ENCODE results near the gene GABRA5. TPM values are rescaled to one million over a fixed set of nuclear protein-coding genes. Genes with fewer than 3 reads are reported as not detected.
"Not testable (repeated sequence)": the region's sequence is repeated elsewhere in the genome, so short reads cannot be mapped to it uniquely, and the experiment has no call there.

The GABRA5 gene
- total and polyA plus RNA-seq, 2 donors (not counting 1 experiment from before 2014, with no cell fraction given): 0.23 TPM; not detected in 1

DNA sequence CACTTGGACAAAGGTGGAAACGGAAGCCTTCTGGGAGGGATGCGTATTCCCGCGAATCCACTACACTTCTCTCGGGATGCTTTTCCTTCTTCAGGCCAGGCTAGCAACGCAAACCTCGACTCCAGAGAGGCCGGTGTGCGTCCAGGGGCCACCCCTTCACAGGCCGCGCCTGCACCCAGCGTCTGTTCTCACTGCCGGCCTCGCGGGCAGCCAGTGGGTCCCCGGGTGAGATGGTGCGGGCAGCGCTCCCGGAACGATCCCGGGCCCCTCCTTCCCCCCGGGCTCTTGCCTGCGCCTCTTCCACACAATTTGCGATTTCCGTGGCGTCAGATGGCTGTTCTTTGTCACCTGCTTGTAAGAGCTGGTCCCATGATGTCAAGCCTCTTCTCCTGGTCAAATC lies 27.3 kb downstream of the GABRA5 start:
- no peak for DNase-seq (ENCODE audit: low read depth in 2 of 2)

GRCh38 chr15:26895346-26895745 lies 28.5 kb downstream of the GABRA5 start:
- H2AFZ ChIP-seq (ENCODE audit: low read length); H3K27me3 ChIP-seq (ENCODE audit: control insufficient read depth, insufficient read depth, low read length); H3K4me1 ChIP-seq (ENCODE audit: control insufficient read depth, extremely low read depth, insufficient read depth, low read length); H3K9me3 ChIP-seq (ENCODE audit: control insufficient read depth, insufficient read depth, low read depth, low read length); H3K4me2 ChIP-seq (ENCODE audit: extremely low read depth, insufficient read depth, low read length); H3K4me3 ChIP-seq (replicated peaks in 1 of 4; ENCODE audit: control extremely low read depth in 1 of 4, insufficient read depth in 1 of 4, low read depth in 3 of 4, low read length in 4 of 4); H3K79me2 ChIP-seq (ENCODE audit: control insufficient read depth, insufficient read depth, low read length); H3K9ac ChIP-seq (ENCODE audit: insufficient read depth, low read length); DNase-seq (ENCODE audit: low read depth in 2 of 2); H3K27ac ChIP-seq (ENCODE audit: insufficient read depth, low read length); H3K36me3 ChIP-seq (ENCODE audit: control insufficient read depth, insufficient read depth, low read length); H4K20me1 ChIP-seq (ENCODE audit: control insufficient read depth, extremely low read depth, insufficient read depth, low read length): not testable (repeated sequence)

More for the DNA sequence above, 27.3 kb downstream of the GABRA5 start:
- no peak overlapping the region for H3K9ac ChIP-seq (ENCODE audit: insufficient read depth, low read length)
- H3K4me3 ChIP-seq (replicated peaks in 1 of 4; ENCODE audit: control extremely low read depth in 1 of 4, insufficient read depth in 1 of 4, low read depth in 3 of 4, low read length in 4 of 4): no peak overlapping the region
- no peaks in the 10 kb centered on the region for H3K79me2 ChIP-seq (ENCODE audit: control insufficient read depth, insufficient read depth, low read length)
- H3K36me3 ChIP-seq (ENCODE audit: control insufficient read depth, insufficient read depth, low read length): no peaks in the 10 kb centered on the region
- no peaks in the 10 kb centered on the region for H3K4me1 ChIP-seq (ENCODE audit: control insufficient read depth, extremely low read depth, insufficient read depth, low read length)
- no peak overlapping the region for H2AFZ ChIP-seq (ENCODE audit: low read length)
- H3K27ac ChIP-seq (ENCODE audit: insufficient read depth, low read length): no peak overlapping the region
- no peaks in the 10 kb centered on the region for H4K20me1 ChIP-seq (ENCODE audit: control insufficient read depth, extremely low read depth, insufficient read depth, low read length)
- TF ChIP-seq, protein P1, sequence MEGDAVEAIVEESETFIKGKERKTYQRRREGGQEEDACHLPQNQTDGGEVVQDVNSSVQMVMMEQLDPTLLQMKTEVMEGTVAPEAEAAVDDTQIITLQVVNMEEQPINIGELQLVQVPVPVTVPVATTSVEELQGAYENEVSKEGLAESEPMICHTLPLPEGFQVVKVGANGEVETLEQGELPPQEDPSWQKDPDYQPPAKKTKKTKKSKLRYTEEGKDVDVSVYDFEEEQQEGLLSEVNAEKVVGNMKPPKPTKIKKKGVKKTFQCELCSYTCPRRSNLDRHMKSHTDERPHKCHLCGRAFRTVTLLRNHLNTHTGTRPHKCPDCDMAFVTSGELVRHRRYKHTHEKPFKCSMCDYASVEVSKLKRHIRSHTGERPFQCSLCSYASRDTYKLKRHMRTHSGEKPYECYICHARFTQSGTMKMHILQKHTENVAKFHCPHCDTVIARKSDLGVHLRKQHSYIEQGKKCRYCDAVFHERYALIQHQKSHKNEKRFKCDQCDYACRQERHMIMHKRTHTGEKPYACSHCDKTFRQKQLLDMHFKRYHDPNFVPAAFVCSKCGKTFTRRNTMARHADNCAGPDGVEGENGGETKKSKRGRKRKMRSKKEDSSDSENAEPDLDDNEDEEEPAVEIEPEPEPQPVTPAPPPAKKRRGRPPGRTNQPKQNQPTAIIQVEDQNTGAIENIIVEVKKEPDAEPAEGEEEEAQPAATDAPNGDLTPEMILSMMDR (conservative IDR thresholded peaks at IDR 0.05 in 1 of 2, IDR thresholded peaks at IDR 0.05 in 1 of 2; ENCODE audit: low read depth in 1 of 2, low read length in 2 of 2): no peak
- no peak for TF ChIP-seq EZH2 (IDR thresholded peaks at IDR 0.05; ENCODE audit: low read length, missing control alignments)
- no peaks in the 10 kb centered on the region for H3K9me3 ChIP-seq (ENCODE audit: control insufficient read depth, insufficient read depth, low read depth, low read length)
- no peak overlapping the region for H3K4me2 ChIP-seq (ENCODE audit: extremely low read depth, insufficient read depth, low read length)
- no peaks in the 10 kb centered on the region for H3K27me3 ChIP-seq (ENCODE audit: control insufficient read depth, insufficient read depth, low read length)

DNA sequence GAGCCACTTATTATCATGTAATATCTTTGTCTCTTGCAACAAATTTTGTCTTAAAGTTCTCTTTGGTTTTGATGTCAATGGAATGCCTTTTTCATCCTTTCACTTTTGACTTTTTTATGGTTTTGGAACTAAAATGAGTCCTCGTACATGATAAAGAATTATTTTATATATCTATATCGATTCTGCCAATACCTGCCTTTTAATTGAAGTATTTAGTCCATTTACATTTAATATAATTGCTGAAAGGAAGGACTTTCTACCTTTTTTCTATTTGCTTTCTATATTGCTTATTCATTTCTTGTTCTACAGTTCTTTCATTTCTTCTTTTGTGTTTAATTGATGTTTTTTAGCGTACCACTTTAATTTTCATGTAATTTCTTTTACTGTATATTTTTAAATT lies 32.8 kb downstream of the GABRA5 start:
- H3K4me2 ChIP-seq (ENCODE audit: extremely low read depth, insufficient read depth, low read length): no peak overlapping the region
- no peaks in the 10 kb centered on the region for H3K79me2 ChIP-seq (ENCODE audit: control insufficient read depth, insufficient read depth, low read length)
- H2AFZ ChIP-seq (ENCODE audit: low read length): no peak overlapping the region
- H3K4me3 ChIP-seq (replicated peaks in 1 of 4; ENCODE audit: control extremely low read depth in 1 of 4, insufficient read depth in 1 of 4, low read depth in 3 of 4, low read length in 4 of 4): no peak overlapping the region
- no peak for DNase-seq (ENCODE audit: low read depth in 2 of 2)
- no peaks in the 10 kb centered on the region for H3K36me3 ChIP-seq (ENCODE audit: control insufficient read depth, insufficient read depth, low read length)
- H3K9me3 ChIP-seq (ENCODE audit: control insufficient read depth, insufficient read depth, low read depth, low read length): no peaks in the 10 kb centered on the region
- no peak overlapping the region for H3K27ac ChIP-seq (ENCODE audit: insufficient read depth, low read length)
- no peaks in the 10 kb centered on the region for H4K20me1 ChIP-seq (ENCODE audit: control insufficient read depth, extremely low read depth, insufficient read depth, low read length)
- no peak overlapping the region for H3K9ac ChIP-seq (ENCODE audit: insufficient read depth, low read length)
- TF ChIP-seq EZH2 (IDR thresholded peaks at IDR 0.05; ENCODE audit: low read length, missing control alignments): no peak
- TF ChIP-seq, protein P1 (conservative IDR thresholded peaks at IDR 0.05 in 1 of 2, IDR thresholded peaks at IDR 0.05 in 1 of 2; ENCODE audit: low read depth in 1 of 2, low read length in 2 of 2): no peak
- H3K27me3 ChIP-seq (ENCODE audit: control insufficient read depth, insufficient read depth, low read length): no peaks in the 10 kb centered on the region
- H3K4me1 ChIP-seq (ENCODE audit: control insufficient read depth, extremely low read depth, insufficient read depth, low read length): no peaks in the 10 kb centered on the region
